Mesenteric fat pad (tissue), 1 donor: Measurements from ENCODE around the gene EEF1AKMT2. TPM values are rescaled to one million over a fixed set of nuclear protein-coding genes. Genes with fewer than 3 reads are reported as not detected.

Experiments
- total RNA-seq: library from RNA; stranded (reverse); fragmentation: NEBNext Ultra II Directional; extraction: Animal tissue kit (Norgen Biotek cat#: 25700); gene quantifications from one replicate; pipeline ENCODE4 v1.2.1, GENCODE V29; 2021
- donor health status: DM: yes; HTN: yes; CAD: no.

The EEF1AKMT2 gene
- total RNA-seq, 1 donor from 2014 or later: 13.5 TPM

Other genes starting within 250 kb of the EEF1AKMT2 start
- 35.0 TPM for gene FAM53B, start 47.5 kb downstream of the EEF1AKMT2 start, total RNA-seq
- gene ABRAXAS2, start 9.9 kb upstream of the EEF1AKMT2 start, total RNA-seq: 14.3 TPM
- gene ZRANB1, start 150.2 kb upstream of the EEF1AKMT2 start, total RNA-seq: 28.0 TPM